Upper lobe of left lung (tissue), 6 donors: Measurements from ENCODE around the gene THAP2. TPM values are rescaled to one million over a fixed set of nuclear protein-coding genes. Genes with fewer than 3 reads are reported as not detected.

Experiments
- ATAC-seq, 2 donors: fragments of 200-7000 bp; cut with Tn5 transposase; one replicate each; pipeline ENCODE4 v1.9.1; 2022; ENCODE audit warnings: mild to moderate bottlenecking in 2 of 2, moderate library complexity in 2 of 2; ENCODE audit not compliant: low FRiP score in 2 of 2
- DNase-seq, 2 donors: peaks; one replicate each; pipeline ENCODE4 v3.0.0-alpha.2; 2019 to 2020
- H3K27ac ChIP-seq, 4 donors: fragments of 200-600 bp; sonication (generic); one replicate each; pipeline ENCODE4 v1.5.1; 2016 to 2019
- H3K27me3 ChIP-seq, 4 donors: fragments of 200-600 bp; sonication (generic); one replicate each; pipeline ENCODE4 v1.5.1; 2017 to 2019
- H3K36me3 ChIP-seq, 4 donors: fragments of 200-600 bp; sonication (generic); one replicate each; pipeline ENCODE4 v1.5.1; 2016 to 2019
- H3K4me1 ChIP-seq, 4 donors: fragments of 200-600 bp; sonication (generic); one replicate each; pipeline ENCODE4 v1.5.1; 2018 to 2019
- H3K4me3 ChIP-seq, 4 donors: fragments of 200-600 bp; sonication (generic); one replicate each; pipeline ENCODE4 v1.5.1; 2017 to 2019; ENCODE audit warnings: mild to moderate bottlenecking in 2 of 4, moderate library complexity in 1 of 4
- H3K9me3 ChIP-seq, 4 donors: fragments of 200-600 bp; sonication (generic); one replicate each; pipeline ENCODE4 v1.5.1; 2018 to 2019
- EP300 ChIP-seq, 4 donors: sonication (generic); formaldehyde crosslinking; IDR thresholded peaks; one replicate each; pipeline ENCODE4 v1.5.1; 2017; ENCODE audit warnings: antibody characterized with exemption in 4 of 4, control low read depth in 2 of 4
- POLR2A ChIP-seq, 4 donors: fragments of 450-650 bp; IDR thresholded peaks; one replicate each; pipeline ENCODE4 v1.5.1; 2016 to 2017; ENCODE audit warnings: antibody characterized with exemption in 4 of 4, mild to moderate bottlenecking in 2 of 4
- POLR2AphosphoS5 ChIP-seq, 2 donors: sonication (generic); formaldehyde crosslinking; IDR thresholded peaks; one replicate each; pipeline ENCODE4 v1.5.1; 2017; ENCODE audit warnings: antibody characterized with exemption in 2 of 2
- WGBS, 2 donors: methylation state at CpG; one replicate each; pipeline ENCODE4 v1.1.5; 2017 to 2018; 5-methylcytosine and 5-hydroxymethylcytosine counted together
- small RNA-seq, 4 donors: library from RNA; depleted of rRNA; stranded (forward); fragments of <200 nt; gene quantifications; one replicate each; pipeline ENCODE3, GENCODE V24; 2016
- total RNA-seq, 6 donors: library from RNA; depleted of rRNA in 4 of 6; stranded (reverse); fragments of >200 nt in 4 of 6; gene quantifications; one replicate each; pipeline versions ENCODE4 v1.1.0 to v1.2.1, GENCODE V29; 2016 to 2021
- TF ChIP-seq, protein P1 (sequence below), 6 experiments: fragments of 450-650 bp in 4 of 6; fragments of 200-600 bp in 2 of 6; sonication (generic) in 2 of 6; IDR thresholded peaks; one replicate each; pipeline ENCODE4 v1.5.1; 2016 to 2019; ENCODE audit warnings: antibody characterized with exemption in 6 of 6
- donor health status: DM: no; HTN: no; CAD: no; lungs with moderate emphysema.
- donor health status: DM: no; HTN: yes; CAD: no; lungs with severe emphysema.

THAP2 gene
- total RNA-seq, 6 donors from 2014 or later, result 2.1 to 5.0 (median 3.6) TPM

DNA sequence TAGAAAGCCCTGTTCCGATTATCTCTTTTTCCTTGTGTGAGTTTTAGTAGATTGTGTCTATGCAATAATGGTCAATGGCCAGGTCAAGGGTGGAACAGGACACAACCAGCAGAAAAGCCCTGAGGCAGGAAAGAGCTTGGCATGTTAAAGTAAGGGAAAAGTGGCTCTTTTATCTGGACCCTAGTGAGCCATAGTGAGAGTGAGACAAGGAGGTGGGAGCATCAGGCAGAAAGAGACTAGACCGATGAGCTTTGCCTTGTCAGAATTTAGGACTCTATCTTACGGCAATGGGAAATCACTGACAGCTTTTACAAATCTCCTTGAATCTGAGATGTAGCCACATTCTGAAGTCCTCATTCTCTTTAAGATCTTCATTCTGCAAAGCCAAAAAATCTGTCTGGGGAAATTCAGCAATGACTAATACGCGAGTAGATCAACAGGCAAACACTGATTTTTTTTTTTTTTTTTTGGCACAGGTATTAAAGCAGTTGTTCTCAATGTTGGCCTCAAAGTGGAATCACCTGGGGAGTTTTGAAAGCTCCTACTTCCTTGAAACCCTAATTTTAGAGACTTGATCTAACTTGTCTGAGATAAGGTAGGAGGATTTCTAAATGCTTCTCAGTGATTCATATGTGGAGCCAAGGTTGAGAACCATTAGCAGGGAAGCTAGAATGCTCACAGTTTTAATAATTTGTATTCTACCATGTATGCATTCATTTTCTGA, 55.7 kb downstream of the THAP2 start:
- no peak overlapping the region for H3K27ac ChIP-seq
- H3K4me1 ChIP-seq, result no peaks in the 10 kb centered on the region
- H3K36me3 ChIP-seq, result no peaks in the 10 kb centered on the region
- H3K27me3 ChIP-seq, result no peaks in the 10 kb centered on the region
- H3K9me3 ChIP-seq, result no peaks in the 10 kb centered on the region
- ATAC-seq (no peak), DNase-seq (no peak)
- TF ChIP-seq EP300 (IDR thresholded peaks at IDR 0.05), result no peak
- TF ChIP-seq, protein P1, sequence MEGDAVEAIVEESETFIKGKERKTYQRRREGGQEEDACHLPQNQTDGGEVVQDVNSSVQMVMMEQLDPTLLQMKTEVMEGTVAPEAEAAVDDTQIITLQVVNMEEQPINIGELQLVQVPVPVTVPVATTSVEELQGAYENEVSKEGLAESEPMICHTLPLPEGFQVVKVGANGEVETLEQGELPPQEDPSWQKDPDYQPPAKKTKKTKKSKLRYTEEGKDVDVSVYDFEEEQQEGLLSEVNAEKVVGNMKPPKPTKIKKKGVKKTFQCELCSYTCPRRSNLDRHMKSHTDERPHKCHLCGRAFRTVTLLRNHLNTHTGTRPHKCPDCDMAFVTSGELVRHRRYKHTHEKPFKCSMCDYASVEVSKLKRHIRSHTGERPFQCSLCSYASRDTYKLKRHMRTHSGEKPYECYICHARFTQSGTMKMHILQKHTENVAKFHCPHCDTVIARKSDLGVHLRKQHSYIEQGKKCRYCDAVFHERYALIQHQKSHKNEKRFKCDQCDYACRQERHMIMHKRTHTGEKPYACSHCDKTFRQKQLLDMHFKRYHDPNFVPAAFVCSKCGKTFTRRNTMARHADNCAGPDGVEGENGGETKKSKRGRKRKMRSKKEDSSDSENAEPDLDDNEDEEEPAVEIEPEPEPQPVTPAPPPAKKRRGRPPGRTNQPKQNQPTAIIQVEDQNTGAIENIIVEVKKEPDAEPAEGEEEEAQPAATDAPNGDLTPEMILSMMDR (IDR thresholded peaks at IDR 0.05), result no peak
- TF ChIP-seq POLR2A (IDR thresholded peaks at IDR 0.05), result no peak
- TF ChIP-seq POLR2AphosphoS5 (IDR thresholded peaks at IDR 0.05), result no peak
- WGBS, 2 donors, result 82 to 85% methylated on average over 5 of the region's 5 CpGs
- no peak overlapping the region for H3K4me3 ChIP-seq

DNA sequence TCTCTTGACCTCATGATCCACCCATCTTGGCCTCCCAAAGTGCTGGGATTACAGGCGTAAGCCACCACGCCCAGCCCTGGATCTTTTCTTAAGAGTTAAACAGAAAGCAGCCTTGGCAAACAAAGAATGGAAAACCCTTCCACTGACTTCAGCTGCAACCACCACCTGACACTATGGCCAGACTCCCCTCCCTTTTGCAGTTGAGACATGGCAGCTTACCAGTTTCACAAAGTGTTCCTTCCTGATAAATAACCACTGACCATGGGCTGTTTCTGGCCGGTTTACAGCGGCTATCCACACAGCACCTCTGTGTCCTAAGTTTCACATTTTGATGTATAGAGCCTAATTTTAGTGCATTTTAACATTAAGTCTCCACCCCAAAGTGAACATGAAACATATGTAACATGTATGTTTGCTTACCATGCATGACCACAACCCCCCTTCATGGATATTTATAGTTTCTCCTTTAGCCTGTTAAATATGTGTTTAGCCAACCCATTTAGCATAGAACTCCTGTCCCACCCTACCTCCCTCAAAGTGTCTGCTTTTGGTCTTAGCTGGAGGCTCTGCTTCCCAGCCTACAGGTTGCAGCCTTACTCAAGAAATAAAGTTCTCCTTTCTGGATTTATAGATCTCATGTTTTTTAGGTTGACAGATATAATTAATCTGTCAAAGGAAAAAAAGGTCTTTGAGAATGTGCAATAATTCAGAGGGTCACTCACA, 57.8 kb downstream of the THAP2 start:
- DNase-seq (no peak), ATAC-seq (no peak)
- 87 to 91% methylated on average over 4 of the region's 4 CpGs for WGBS, 2 donors
- Histone ChIP-seq H3K9me3 (no peaks in the 10 kb centered on the region), H3K4me3 (no peak overlapping the region), H3K36me3 (no peaks in the 10 kb centered on the region), H3K27ac (no peak overlapping the region), H3K4me1 (no peaks in the 10 kb centered on the region), H3K27me3 (no peaks in the 10 kb centered on the region)
- TF ChIP-seq POLR2AphosphoS5 (IDR thresholded peaks at IDR 0.05) (no peak), POLR2A (IDR thresholded peaks at IDR 0.05) (no peak)
- TF ChIP-seq, protein P1 (IDR thresholded peaks at IDR 0.05), result no peak

DNA sequence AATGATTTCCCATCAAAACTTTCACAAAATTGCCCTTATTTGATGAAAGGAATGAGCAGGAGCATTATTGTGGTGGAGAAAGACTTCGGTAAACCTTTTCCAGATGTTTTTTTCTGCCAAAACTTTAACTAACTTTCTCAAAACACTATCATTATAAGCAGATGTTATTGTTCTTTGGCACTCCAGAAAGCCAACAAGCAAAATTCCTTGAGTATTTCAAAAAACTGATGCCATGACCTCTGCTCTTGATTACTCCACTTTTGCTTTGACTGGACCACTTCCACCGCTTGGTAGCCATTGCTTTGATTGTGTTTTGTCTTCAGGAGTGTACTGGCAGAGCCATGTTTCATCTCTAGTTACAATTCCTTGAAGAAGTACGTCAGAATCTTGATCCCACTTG, 60.9 kb downstream of the THAP2 start:
- Histone ChIP-seq H3K9me3 (no peaks in the 10 kb centered on the region), H3K27me3 (no peaks in the 10 kb centered on the region)
- WGBS, 2 donors, result 77 to 78% methylated on average over 3 of the region's 3 CpGs

DNA sequence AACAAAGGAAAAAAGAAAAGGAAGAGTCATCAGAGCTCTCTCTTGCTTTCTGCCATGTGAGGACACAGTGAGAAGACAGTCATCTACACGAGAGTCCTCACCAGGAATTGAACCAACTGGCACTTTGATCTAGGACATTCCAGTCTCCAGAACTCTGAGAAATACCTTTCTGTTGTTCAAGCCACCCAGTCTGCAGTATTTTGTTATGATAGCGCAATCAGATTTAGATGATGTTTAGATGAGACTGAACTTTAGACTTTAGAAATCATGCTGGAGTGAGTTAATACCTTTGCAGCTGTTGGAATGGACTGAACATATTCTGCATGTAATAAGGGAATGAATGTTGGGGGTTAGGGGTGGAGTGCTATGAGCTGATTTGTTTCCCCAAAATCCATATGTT, 62.4 kb downstream of the THAP2 start:
- ATAC-seq (no peak), DNase-seq (no peak)
- Histone ChIP-seq H3K36me3 (no peaks in the 10 kb centered on the region), H3K27me3 (no peaks in the 10 kb centered on the region), H3K4me1 (no peaks in the 10 kb centered on the region), H3K4me3 (no peak overlapping the region), H3K27ac (no peak overlapping the region), H3K9me3 (no peaks in the 10 kb centered on the region)
- TF ChIP-seq, protein P1 (IDR thresholded peaks at IDR 0.05), result no peak
- no peak for TF ChIP-seq POLR2A (IDR thresholded peaks at IDR 0.05)
- no peak for TF ChIP-seq POLR2AphosphoS5 (IDR thresholded peaks at IDR 0.05)
- no peak for TF ChIP-seq EP300 (IDR thresholded peaks at IDR 0.05)
- WGBS, 2 donors, result 79 to 80% methylated on average over 2 of the region's 2 CpGs

More for the DNA sequence above, 60.9 kb downstream of the THAP2 start:
- TF ChIP-seq POLR2AphosphoS5 (IDR thresholded peaks at IDR 0.05) (peak in 1 of 2 donors; percentile 44), POLR2A (IDR thresholded peaks at IDR 0.05) (no peak)
- Histone ChIP-seq H3K4me3 (no peak overlapping the region), H3K4me1 (no peaks in the 10 kb centered on the region), H3K27ac (no peak overlapping the region), H3K36me3 (no peaks in the 10 kb centered on the region)
- DNase-seq, result no peak
- no peak for ATAC-seq

DNA sequence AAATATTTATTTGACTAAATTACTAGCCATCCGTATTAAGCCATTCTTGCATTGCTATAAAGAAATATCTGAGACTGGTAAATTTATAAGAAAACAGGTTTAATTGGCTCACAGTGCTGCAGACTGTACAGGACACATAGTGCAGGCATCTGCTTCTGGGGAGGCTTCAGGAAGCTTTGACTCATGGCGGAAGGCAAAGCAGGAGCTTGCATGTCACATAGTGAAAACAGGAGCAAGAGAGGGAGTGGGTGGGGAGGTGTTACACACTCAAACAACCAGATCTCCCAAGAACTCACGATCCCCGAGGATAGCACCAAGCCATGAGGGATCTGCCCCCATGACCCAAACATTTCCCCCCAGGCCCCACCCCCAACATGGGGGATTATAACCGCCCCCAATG, 63.9 kb downstream of the THAP2 start:
- ATAC-seq, result no peak
- no peaks in the 10 kb centered on the region for H3K36me3 ChIP-seq
- TF ChIP-seq, protein P1 (IDR thresholded peaks at IDR 0.05), result no peak
- no peak for TF ChIP-seq POLR2A (IDR thresholded peaks at IDR 0.05)
- TF ChIP-seq POLR2AphosphoS5 (IDR thresholded peaks at IDR 0.05), result no peak
- no peak for TF ChIP-seq EP300 (IDR thresholded peaks at IDR 0.05)
- H3K27ac ChIP-seq, result no peak overlapping the region
- H3K27me3 ChIP-seq, result no peaks in the 10 kb centered on the region
- no peaks in the 10 kb centered on the region for H3K4me1 ChIP-seq
- no peak overlapping the region for H3K4me3 ChIP-seq
- WGBS, 2 donors, result 77 to 82% methylated on average over 4 to 5 of the region's 5 CpGs
- H3K9me3 ChIP-seq, result no peaks in the 10 kb centered on the region
- DNase-seq, result no peak

Small RNA genes lying within 50 kb of the gene (small RNA-seq; reads per million reads assigned to genes)
- gene RF00560, result 0 reads per million in 4 donors

Other genes with a start within 250 kb of the THAP2 start
- gene LGR5, start 224.5 kb upstream of the THAP2 start, total RNA-seq, result 1 to 10 TPM in 1 of 6 donors, under 1 TPM in 3, not detected in 2; 0.27 to 1.2 (median 0.75) TPM
- gene ZFC3H1, start 453 bp upstream of the THAP2 start, total RNA-seq, result 100 to 1,000 TPM in 3 of 6 donors, 10 to 100 TPM in 3; 35.9 to 225 (median 74.1) TPM
- 10 to 100 TPM in 5 of 6 donors, 1 to 10 TPM in 1; 9.4 to 35.4 (median 20.5) TPM for gene TMEM19, start 21.8 kb downstream of the THAP2 start, total RNA-seq
- gene RAB21, start 90.6 kb downstream of the THAP2 start, total RNA-seq, result 10 to 100 TPM in 5 of 6 donors, 1 to 10 TPM in 1; 9.4 to 78.7 (median 46.1) TPM
- gene TBC1D15, start 175.5 kb downstream of the THAP2 start, total RNA-seq, result 10 to 100 TPM; 25.1 to 71.6 (median 44.3) TPM